Motor neuron (in vitro differentiated cells): Measurements from ENCODE around the gene CYTH2. TPM values are rescaled to one million over a fixed set of nuclear protein-coding genes. Genes with fewer than 3 reads are reported as not detected.
"Not testable (repeated sequence)": the region's sequence is repeated elsewhere in the genome, so short reads cannot be mapped to it uniquely, and the experiment has no call there.

Source experiments
- ATAC-seq, 8 experiments: fragments of 200-7000 bp; cut with Tn5 transposase; replicated peaks in 6 of 8; 2 replicates each; pipeline ENCODE4 v1.8.0; 2021; ENCODE audit warnings: mild to moderate bottlenecking in 8 of 8, moderate library complexity in 8 of 8
- H3K27ac ChIP-seq, 2 donors: fragments of 250-450 bp; sonication (Bioruptor Pico); 2 replicates each; pipeline ENCODE4 v1.9.0; 2021; ENCODE audit warnings: antibody characterized with exemption in 2 of 2, mild to moderate bottlenecking in 2 of 2, moderate library complexity in 1 of 2
- H3K4me1 ChIP-seq, 2 donors: fragments of 250-450 bp; sonication (Bioruptor Pico); replicated peaks in 1 of 2; 2 replicates each; pipeline ENCODE4 v1.6.1; 2021; ENCODE audit warnings: antibody characterized with exemption in 2 of 2, mild to moderate bottlenecking in 2 of 2, moderate library complexity in 1 of 2
- H3K4me3 ChIP-seq, 5 donors: fragments of 250-450 bp; sonication (Bioruptor Pico); 2 replicates each; pipeline ENCODE4 v1.9.0; 2021; ENCODE audit warnings: antibody characterized with exemption in 5 of 5, mild to moderate bottlenecking in 5 of 5, moderate library complexity in 4 of 5
- WGBS, 10 experiments: fragments of 450-650 bp; shearing (Covaris generic); methylation state at CpG; one replicate each; pipeline ENCODE4 v1.0.0; 2022; 5-methylcytosine and 5-hydroxymethylcytosine counted together
- in situ Hi-C, 9 experiments: fragments of 400-800 bp; cut with MboI; loops; one replicate each; pipeline ENCODE4 v1.15.0; 2021; ENCODE audit warnings: low sequenced_read_pairs in 9 of 9, low pct_unique_long_range_greater_than_20kb in 2 of 9; ENCODE audit not compliant: unreplicated experiment in 9 of 9
- total RNA-seq, 8 experiments: library from RNA; unstranded; fragments of 300-600 nt; gene quantifications; 2 replicates each; pipeline versions ENCODE4 v1.2.3 to v1.2.4, GENCODE V29; 2022

CYTH2 gene
- total RNA-seq, 8 experiments from 2014 or later: 17.3 to 84.5 (median 39.3) TPM

- ATAC-seq: no peak
- H3K4me1 ChIP-seq: peaks cover 10 to 11% of the 10 kb centered on the region in 2 donors
These were observed 47.4 kb downstream of the CYTH2 start for GRCh38 chr19:48516536-48516935.

GRCh38 chr19:48518207-48518606, 49.0 kb downstream of the CYTH2 start:
- Histone ChIP-seq H3K4me1 (peaks cover 0 to 3% of the 10 kb centered on the region in 2 donors), H3K27ac (no peak overlapping the region), H3K4me3 (no peak overlapping the region)
- ATAC-seq: peak in 1 of 8 experiments; percentile 46
- 50 to 100% (median 86%) methylated on average over 1 to 3 of the region's 3 CpGs; no CpG with 5 or more reads in 4 of the 10 experiments for WGBS, 10 experiments
- in situ Hi-C loops: no loop called here

More at GRCh38 chr19:48516536-48516935, 47.4 kb downstream of the CYTH2 start:
- WGBS, 10 experiments: 75 to 100% (median 86%) methylated on average over 1 to 6 of the region's 8 CpGs; no CpG with 5 or more reads in 4 of the 10 experiments
- in situ Hi-C loops: no loop called here
- Histone ChIP-seq H3K4me3 (no peak overlapping the region), H3K27ac (no peak overlapping the region)

- 83 to 100% (median 100%) methylated on average over 1 to 3 of the region's 4 CpGs; no CpG with 5 or more reads in 3 of the 10 experiments for WGBS, 10 experiments
- in situ Hi-C loops, ATAC-seq, H3K4me1 ChIP-seq, H3K4me3 ChIP-seq, H3K27ac ChIP-seq: not testable (repeated sequence)
These were observed 50.3 kb downstream of the CYTH2 start for GRCh38 chr19:48519426-48519825.

- H3K4me1 ChIP-seq: no peaks in the 10 kb centered on the region
- H3K4me3 ChIP-seq: no peak overlapping the region
- no peak overlapping the region for H3K27ac ChIP-seq
- peak in 3 of 8 experiments; percentile 22 to 44 (median 29) for ATAC-seq
- in situ Hi-C loops: no loop called here
- WGBS, 10 experiments: 36 to 82% (median 51%) methylated on average over 1 to 4 of the region's 4 CpGs
These were observed 51.0 kb downstream of the CYTH2 start for GRCh38 chr19:48520134-48520533.

GRCh38 chr19:48524221-48524620, 55.1 kb downstream of the CYTH2 start:
- no peak overlapping the region for H3K27ac ChIP-seq
- in situ Hi-C loops: no loop called here
- WGBS, 10 experiments: 17 to 93% (median 83%) methylated on average over 1 to 2 of the region's 2 CpGs; no CpG with 5 or more reads in 5 of the 10 experiments
- no peaks in the 10 kb centered on the region for H3K4me1 ChIP-seq
- no peak overlapping the region for H3K4me3 ChIP-seq
- no peak for ATAC-seq

- no peak overlapping the region for H3K4me3 ChIP-seq
- no peak for ATAC-seq
- H3K4me1 ChIP-seq: no peaks in the 10 kb centered on the region
- in situ Hi-C loops: no loop called here
- 84 to 100% (median 90%) methylated on average over 2 to 5 of the region's 5 CpGs; no CpG with 5 or more reads in 5 of the 10 experiments for WGBS, 10 experiments
- H3K27ac ChIP-seq: no peak overlapping the region
These were observed 55.6 kb downstream of the CYTH2 start for GRCh38 chr19:48524732-48525131.

- in situ Hi-C loops: no loop called here
- ATAC-seq: no peak
- H3K4me3 ChIP-seq: no peak overlapping the region
- WGBS, 10 experiments: 85 to 100% (median 100%) methylated on average over 1 to 4 of the region's 4 CpGs; no CpG with 5 or more reads in 5 of the 10 experiments
- no peaks in the 10 kb centered on the region for H3K4me1 ChIP-seq
- no peak overlapping the region for H3K27ac ChIP-seq
These were observed 60.0 kb downstream of the CYTH2 start for GRCh38 chr19:48529156-48529555.

- peak in 1 of 8 experiments; percentile 69 for ATAC-seq
- Histone ChIP-seq H3K4me1 (no peaks in the 10 kb centered on the region), H3K27ac (no peak overlapping the region), H3K4me3 (no peak overlapping the region)
- 0 to 86% (median 44%) methylated on average over 2 to 14 of the region's 20 CpGs; no CpG with 5 or more reads in 2 of the 10 experiments for WGBS, 10 experiments
- in situ Hi-C loops: no loop called here
These were observed 61.0 kb downstream of the CYTH2 start for GRCh38 chr19:48530066-48530720.

- Histone ChIP-seq H3K4me1 (no peaks in the 10 kb centered on the region), H3K27ac (no peak overlapping the region), H3K4me3 (no peak overlapping the region)
- no peak for ATAC-seq
- 7 to 94% (median 70%) methylated on average over 2 to 6 of the region's 6 CpGs; no CpG with 5 or more reads in 2 of the 10 experiments for WGBS, 10 experiments
- in situ Hi-C loops: no loop called here
These were observed 61.6 kb downstream of the CYTH2 start for GRCh38 chr19:48530770-48531169.

Other genes starting within 250 kb of the CYTH2 start
- gene CARD8, start 213.5 kb upstream of the CYTH2 start, total RNA-seq: 10 to 100 TPM; 12.3 to 35.1 (median 16.8) TPM
- gene ZNF114, start 199.3 kb upstream of the CYTH2 start, total RNA-seq: 1 to 10 TPM in 6 of 8 experiments, under 1 TPM in 2; 0.15 to 6.4 (median 4.0) TPM
- 100 to 1,000 TPM in 2 of 8 experiments, 10 to 100 TPM in 4, 1 to 10 TPM in 2; 5.3 to 382 (median 35.3) TPM for gene EMP3, start 143.8 kb upstream of the CYTH2 start, total RNA-seq
- gene TMEM143, start 105.4 kb upstream of the CYTH2 start, total RNA-seq: 10 to 100 TPM in 1 of 8 experiments, 1 to 10 TPM in 7; 4.0 to 12.7 (median 7.9) TPM
- 1 to 10 TPM in 1 of 8 experiments, not detected in 7; 1.4 TPM for gene SYNGR4, start 105.0 kb upstream of the CYTH2 start, total RNA-seq
- 100 to 1,000 TPM in 4 of 8 experiments, 10 to 100 TPM in 4; 79.6 to 120 (median 96.8) TPM for gene KDELR1, start 77.8 kb upstream of the CYTH2 start, total RNA-seq
- gene GRIN2D, start 75.7 kb upstream of the CYTH2 start, total RNA-seq: 1 to 10 TPM in 4 of 8 experiments, under 1 TPM in 4; 0.31 to 3.2 (median 1.2) TPM
- gene GRWD1, start 23.4 kb upstream of the CYTH2 start, total RNA-seq: 10 to 100 TPM; 10.6 to 46.5 (median 21.8) TPM
- 1 to 10 TPM in 3 of 8 experiments, under 1 TPM in 5; 0.49 to 1.3 (median 0.86) TPM for gene KCNJ14, start 13.8 kb upstream of the CYTH2 start, total RNA-seq
- 10 to 100 TPM in 3 of 8 experiments, 1 to 10 TPM in 2, under 1 TPM in 3; 0.25 to 17.5 (median 6.1) TPM for gene LMTK3, start 42.5 kb downstream of the CYTH2 start, total RNA-seq
- 1 to 10 TPM in 1 of 8 experiments, under 1 TPM in 7; 0.16 to 1.9 (median 0.54) TPM for gene SULT2B1, start 82.8 kb downstream of the CYTH2 start, total RNA-seq
- under 1 TPM in 4 of 8 experiments, not detected in 4; 0.22 to 0.66 (median 0.50) TPM for gene SPACA4, start 137.4 kb downstream of the CYTH2 start, total RNA-seq
- gene FAM83E, start 145.7 kb downstream of the CYTH2 start, total RNA-seq: 1 to 10 TPM in 4 of 8 experiments, under 1 TPM in 4; 0.54 to 2.5 (median 1.1) TPM
- 1,000 to 10,000 TPM; 1,630 to 4,209 (median 2,425) TPM for gene RPL18, start 149.8 kb downstream of the CYTH2 start, total RNA-seq
- 10 to 100 TPM in 7 of 8 experiments, 1 to 10 TPM in 1; 8.9 to 29.5 (median 16.1) TPM for gene SPHK2, start 150.1 kb downstream of the CYTH2 start, total RNA-seq
- gene DBP, start 168.0 kb downstream of the CYTH2 start, total RNA-seq: 10 to 100 TPM in 4 of 8 experiments, 1 to 10 TPM in 4; 3.3 to 19.6 (median 10.4) TPM
- gene CA11, start 176.8 kb downstream of the CYTH2 start, total RNA-seq: 10 to 100 TPM; 18.4 to 62.1 (median 32.0) TPM
- 1 to 10 TPM in 1 of 8 experiments, under 1 TPM in 6, not detected in 1; 0.16 to 1.3 (median 0.50) TPM for gene NTN5, start 203.6 kb downstream of the CYTH2 start, total RNA-seq
- 1 to 10 TPM in 6 of 8 experiments, under 1 TPM in 2; 0.79 to 4.7 (median 1.9) TPM for gene FUT2, start 226.6 kb downstream of the CYTH2 start, total RNA-seq